Forelimb muscle (tissue), 1 donor: ENCODE data around the gene ACVR1B. TPM values are rescaled to one million over a fixed set of nuclear protein-coding genes. Genes with fewer than 3 reads are reported as not detected.

Experiments
- DNase-seq: peaks from one replicate; pipeline ENCODE4 v3.0.0-alpha.2; 2013; ENCODE audit warnings: low read depth
- polyA plus RNA-seq: library from polyadenylated mRNA; unstranded; fragments of 120-200 nt; gene quantifications from one replicate; pipeline ENCODE4 v1.2.1, GENCODE V29; 2013; ENCODE audit not compliant: insufficient read length

ACVR1B gene
- polyA plus RNA-seq, 1 donor: 12.3 TPM

DNA sequence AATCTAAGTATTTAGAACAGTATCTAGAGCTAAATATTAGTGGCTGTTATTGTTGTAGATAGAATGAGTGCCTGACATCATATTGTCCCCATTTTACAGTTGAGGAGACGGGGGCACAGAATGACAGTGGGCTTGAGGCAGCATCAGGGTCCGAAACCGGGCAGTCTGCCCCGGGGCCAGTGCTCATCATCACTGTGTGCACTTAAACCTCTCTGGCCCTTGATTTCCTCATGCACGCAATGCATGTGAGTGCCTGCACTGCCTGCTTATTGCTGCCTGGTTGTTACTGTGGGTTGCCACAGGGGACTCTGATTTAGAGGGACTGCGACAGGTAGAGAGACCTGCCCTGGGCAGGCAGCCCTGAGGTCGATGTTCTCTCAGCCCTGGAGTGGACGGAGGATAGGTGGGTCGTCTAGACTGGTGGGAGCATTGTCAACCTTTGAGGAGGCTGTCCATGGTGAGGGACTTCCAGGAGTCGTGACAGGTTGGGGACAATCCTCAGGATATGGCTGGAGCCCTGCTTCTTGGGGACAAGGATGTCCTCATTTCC is 34.4 kb upstream of the ACVR1B start:
- DNase-seq: no peak

DNA sequence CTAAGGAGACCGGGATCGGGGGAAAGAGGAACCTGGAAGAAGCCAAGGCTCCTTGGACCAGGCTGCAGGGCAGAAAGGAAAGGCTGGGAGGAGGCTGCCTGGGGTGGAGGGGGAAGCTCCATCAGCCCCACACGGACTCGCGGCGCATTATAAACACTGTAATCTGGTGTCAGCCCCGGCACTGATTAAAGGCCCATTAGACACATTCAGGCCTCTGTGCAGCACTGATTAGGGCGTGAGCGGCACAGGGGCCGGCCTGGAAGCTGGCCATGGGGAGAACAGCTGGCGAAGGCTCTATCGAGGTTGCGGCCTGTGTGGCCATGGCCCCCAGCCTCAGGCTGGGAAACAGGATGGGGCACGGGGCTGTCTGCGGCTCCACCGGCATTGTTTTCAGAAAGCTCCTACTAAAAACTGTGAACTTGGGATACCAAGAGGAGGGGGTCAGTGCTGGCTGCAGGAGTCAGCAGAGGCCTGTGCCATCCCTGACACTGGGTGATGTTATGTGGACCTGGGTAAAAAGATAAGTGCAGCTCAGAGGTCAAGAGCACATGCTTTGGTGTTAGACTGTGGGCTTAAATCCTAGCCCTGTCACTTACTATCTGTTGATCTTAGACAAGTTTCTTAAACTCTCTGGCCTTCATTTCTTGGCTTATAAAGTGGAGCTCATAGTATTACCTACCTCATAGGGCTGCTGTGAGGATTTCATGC is 33.6 kb upstream of the ACVR1B start:
- no peak for DNase-seq

DNA sequence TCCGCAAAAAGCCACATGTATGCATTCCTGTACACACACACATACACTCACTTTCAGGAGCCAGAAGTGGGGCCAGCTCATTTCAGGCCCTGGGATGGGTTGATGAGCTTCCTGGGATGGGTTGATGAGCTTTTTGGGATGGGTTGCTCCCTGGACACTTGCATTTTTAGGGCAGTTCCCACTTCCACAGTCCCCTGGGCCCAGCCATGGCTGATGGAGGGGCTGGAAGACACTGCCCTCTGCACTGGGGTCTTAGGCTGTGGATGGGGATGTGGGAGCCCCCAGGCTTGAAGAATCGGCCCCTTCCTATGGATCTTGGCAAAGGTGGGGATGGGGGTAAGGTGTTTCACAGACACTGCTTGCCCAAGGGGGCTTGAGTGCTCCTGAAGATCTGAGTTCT is 31.5 kb upstream of the ACVR1B start:
- no peak for DNase-seq

DNA sequence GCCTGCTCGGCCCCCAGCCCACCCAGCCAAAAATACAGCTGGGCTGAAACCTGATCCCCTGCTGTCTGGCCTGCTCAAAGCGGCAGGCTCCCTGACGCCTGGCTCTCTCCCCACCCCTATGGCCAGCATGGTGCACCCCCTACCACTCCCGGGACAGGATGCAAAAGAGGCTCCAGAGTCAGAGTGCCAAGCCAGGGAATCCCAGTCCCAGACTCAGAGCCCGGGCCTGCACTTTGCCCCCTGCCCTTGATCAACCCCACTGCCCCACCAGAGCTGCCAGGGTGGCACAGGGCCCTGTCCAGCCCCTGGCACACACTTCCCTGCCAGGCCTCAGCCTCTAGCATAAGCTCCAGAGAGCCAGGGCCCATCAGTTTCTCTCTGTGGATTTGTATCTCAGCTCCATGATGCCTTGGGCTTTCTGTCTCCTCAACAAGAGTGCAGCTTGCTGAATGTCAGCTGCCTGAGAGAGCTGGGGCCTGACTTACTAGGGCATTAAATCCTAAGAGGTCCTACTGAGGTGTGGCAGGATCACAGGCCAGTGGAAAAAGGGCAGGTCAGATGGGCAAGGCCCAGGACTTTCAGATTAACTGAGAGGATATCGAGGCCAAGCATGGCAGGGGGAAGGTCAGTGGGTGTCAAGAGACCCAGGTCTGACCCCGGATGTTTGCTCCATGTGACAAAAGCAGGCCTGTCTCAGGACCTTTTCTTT is 30.3 kb upstream of the ACVR1B start:
- no peak for DNase-seq

DNA sequence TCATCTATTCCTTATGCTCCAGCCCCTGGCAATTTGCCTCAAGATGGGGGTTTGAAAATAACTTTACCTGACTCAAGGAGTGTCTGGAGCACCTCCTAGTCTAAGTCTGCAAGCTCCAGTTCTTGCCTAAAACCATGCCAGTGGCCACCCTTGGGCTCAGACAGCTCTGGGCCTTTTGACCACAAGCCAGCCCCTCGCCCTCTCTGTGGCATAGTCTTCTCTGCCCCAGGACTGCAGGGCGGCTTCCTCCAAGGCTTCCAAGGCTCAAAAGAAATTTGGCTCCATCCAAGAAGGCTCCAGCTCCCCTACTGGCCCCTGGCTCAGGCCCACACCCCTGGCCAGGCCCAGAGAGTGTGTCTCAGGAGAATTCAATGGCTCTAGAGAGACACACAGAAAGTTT is 29.4 kb upstream of the ACVR1B start:
- DNase-seq: no peak

DNA sequence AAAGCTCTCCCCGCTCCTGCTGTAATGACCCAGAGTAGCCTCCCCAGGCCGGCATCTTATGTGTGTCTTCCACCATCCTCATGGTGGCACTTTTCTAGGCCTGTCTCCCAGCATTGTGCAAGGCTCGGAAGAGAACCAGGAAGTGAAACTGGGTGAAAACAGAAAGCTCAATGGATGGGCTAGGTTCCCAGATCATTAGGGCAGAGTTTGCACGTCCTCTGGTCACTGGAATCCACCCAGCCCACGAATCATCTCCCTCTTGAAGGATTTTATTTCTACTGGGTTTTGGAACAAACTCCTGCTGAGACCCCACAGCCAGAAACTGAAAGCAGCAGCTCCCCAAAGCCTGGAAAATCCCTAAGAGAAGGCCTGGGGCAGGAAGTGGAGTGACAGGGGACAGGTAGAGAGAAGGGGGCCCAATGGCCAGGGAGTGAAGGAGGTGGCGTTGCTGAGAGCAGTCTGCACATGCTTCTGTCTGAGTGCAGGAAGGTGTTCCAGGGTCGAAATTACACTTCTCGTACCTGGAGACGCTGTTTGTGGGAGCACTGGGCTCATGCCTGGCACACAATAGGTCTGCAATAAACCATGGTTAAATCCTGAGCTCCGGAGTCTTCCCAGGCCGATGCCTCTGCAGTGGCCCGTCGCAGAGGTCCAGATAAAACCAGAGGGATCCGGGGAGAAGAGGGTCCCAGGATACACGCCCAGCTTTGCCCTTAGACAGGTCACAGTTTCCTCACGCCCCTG is 28.6 kb upstream of the ACVR1B start:
- no peak for DNase-seq

DNA sequence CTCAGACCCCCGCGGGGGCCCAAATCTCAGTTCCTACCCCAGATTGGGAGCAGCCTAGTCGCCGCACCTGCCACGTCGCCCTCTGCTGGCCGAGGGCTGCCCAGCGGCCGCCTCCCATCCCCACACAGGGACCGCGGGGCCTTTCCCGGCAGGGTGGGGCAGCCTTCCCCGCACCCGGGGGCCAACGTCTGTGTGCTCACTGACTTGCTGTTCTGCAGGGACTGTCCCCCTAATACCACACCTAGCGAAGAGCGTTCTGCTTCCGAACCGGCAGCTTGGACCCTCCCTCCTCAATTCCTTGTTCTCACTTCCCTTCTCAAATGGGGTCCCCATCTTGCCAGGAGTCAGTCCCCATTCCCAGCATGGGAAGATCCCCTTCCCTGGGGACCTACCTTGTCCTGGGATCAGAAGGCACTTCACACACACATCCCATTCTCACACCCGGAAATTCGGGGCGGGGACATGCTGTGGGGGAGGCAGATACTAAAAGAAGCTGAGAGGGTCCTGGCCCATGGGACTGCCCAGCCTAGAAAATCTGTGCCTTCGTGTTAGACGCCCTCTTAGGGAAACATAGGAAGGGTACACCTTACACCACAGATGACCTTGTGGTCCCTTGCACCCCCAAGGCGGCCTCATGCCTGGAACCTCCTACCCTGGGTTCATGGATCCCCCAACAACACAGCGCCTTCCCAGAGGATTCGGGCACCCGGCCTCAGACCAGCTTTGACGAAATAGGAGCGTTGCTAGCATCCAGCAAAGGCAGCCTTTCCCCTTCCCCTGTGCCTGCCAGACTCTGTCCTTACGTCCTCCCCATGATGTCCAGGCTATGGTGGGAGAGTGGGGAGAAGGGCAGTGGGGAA is 27.8 kb upstream of the ACVR1B start:
- no peak for DNase-seq

DNA sequence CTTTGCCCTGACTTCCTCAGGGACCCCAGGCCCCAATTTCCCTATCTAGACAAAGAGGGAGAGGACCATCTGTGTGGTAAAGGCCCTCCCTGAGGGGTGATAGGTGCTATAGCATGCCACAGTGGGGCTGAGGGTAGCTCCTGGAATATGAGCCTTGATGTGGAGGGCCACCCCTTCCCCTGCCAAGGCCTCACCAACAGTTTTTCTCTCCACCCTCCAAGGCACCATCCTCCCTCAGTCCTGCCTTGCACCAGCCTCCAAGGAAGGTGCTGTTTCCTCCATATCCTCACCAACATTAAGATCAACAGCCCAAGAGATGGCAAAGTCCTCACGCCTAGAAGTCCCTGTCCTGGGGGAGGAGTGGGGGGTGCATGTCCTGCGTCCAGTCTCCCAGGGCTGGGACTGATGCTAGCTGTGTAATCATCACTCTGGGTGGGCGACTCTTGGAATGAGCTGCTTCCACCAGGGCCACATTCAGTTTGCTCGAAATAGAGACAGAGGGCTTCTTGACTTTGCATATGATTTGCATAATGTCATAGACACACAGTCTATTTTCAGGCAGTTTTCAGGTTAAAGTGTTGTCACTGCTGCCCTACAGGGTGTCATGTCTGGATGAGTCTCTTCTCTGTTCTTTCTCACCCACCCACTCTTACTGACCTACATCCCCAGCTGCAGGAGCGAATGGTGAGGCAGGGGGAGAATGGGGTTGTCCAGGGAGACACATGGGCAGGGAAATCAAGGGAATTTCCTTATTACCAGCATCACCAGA is 26.8 kb upstream of the ACVR1B start:
- no peak for DNase-seq

DNA sequence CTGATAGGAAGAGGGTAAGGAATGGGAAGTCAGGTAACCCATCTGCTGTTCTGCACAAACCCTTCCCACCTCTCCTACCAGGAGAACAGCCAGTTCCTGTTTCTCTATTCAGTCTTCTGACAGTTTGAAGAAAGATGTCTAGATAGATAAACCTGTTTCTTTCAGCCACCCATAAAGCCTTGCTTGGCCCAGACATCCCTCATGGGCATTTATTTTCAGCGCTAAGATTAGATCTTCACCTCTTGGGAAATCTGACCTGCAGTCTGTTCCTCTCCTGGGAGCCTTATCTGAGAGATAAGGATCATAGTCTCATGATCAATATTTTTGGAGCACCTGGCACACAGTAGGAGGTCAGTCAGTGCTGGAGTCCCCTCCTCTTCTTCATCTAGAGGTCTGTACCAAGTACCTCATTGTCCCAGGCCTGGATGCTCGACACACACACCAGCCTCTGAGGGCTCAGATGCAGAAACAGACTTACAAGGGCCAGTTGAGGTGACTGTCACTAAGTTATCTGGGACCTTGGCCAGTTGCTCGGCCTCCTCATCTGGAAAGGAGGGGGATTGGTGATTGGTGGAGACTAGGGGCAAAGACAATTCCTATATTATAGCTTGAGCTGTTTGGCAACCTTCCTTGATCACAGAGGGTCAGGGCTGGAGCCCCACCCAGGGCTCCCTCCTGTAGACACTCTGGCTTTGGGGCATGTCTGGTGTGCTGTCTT is 26.0 kb upstream of the ACVR1B start:
- no peak for DNase-seq

DNA sequence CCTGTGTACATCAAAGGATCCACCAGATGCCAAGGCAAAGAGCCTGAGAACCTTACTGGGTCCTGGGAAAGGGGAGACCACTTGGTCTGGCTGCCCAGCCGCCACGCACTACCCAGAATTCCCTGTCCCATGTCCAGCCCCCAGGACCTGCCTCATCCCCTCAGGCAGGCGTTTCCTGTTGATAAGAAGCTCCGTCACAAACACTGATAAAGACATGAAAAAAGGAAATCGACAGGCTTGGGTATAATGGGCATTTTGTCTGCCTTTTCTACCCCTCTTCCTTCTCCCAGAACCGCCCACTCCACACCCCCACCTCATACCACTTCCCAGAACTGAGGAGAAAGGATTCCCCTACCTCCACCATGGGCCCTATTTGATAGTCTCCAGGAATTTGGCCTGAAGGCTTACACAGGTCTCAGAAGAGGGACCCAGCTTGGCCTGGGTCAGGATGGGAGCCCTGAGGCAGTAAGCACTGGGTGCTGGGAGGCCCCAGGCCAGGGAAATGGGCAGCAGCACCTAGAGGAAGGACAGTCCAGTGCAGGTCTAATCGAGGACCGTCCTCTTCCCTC is 25.4 kb upstream of the ACVR1B start:
- DNase-seq: no peak

DNA sequence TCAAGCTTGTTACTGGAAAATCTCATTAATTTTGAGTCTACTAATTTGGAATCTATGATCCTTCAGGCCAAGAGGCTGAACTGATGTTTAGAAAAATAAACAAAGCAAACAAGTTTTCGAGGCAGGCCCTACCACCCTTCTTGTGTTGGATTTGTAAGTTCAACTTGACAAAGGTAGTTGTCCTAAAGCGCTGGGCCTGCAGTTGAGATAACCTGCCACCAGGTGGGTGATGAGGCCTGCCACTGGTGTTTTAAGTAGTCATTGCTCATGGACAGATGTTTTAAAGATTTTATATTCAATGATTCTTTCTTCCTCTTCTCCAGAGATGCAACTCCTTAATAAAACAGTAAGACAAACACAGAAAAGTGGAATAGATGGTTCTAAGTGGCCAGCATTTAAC is 24.8 kb upstream of the ACVR1B start:
- no peak for DNase-seq

DNA sequence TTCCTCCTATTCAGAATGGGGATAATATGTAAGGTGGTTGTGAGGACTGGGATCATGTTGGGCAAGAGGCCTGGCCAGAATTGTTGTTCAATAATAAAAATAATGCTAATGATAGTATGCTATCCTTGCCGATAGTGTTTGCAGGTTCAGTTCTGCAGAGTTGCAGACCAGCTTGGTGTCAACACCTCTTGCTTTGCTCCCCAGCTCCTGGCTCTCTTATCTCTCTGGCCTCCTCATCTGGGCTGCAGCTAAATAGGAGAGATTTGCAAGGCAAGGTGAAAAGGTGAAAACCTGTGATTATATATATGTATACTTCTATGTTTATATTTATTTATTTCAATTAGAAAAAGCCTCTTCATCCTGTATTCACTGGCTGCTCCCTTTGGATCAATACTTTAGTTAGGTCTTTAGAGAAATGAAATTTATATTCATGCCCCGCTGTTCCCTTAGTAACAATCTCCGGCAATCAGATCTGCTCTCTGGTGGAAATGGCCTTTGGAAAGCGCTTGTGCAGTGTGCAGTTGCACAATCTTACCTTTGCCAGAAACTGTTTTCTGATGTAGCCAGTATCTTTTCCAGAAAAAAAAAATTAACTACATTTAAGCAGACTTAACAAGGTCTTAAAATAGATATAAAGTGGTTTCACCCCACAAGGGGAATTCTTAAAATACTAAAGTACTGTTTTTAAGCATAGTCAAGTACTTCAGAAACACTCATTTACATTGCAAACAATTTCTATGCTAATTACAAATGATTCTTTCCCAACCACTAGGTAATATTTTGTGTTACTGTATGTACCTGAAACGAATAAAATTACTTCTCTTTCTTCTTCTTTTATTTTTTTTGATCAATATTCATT is 19.1 kb upstream of the ACVR1B start:
- no peak for DNase-seq

DNA sequence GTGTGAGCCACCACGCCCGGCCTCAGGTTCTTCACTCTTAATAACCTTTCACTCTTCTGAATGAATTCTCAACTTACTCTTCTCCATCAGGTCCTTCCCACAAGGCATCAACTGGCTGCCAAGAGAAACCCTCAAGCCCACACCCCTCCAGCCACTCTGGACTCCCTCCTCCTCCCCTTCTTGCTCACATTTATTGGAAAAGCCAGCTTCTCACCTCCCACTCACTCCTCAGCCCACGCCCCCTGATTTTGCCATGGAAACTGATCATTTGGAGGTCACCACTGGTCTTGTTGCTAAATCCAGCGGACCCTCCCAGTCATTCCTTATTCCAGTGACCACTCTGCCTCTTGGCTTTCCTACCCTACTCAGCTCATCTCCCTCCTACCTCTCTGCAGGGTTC is 17.4 kb upstream of the ACVR1B start:
- DNase-seq: no peak

DNA sequence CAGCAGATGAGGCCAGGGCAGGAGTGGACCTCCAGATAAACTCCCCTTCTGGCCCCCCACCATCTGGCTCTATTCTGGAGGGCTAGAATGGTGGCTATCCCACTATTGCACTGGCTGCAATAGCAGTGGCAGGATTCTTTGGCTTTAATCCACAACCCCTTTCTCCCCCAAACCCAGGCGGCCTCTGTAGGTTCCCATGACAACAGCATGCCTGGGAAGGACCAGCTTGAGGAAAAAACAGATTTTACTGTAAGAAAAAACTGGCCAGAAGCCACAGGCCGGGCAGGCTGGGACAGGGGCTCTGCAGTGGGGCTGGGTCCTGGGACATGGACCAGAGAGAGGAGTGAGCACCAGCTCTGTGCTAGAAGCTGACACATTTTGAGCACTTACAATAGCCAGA is 13.6 kb upstream of the ACVR1B start:
- no peak for DNase-seq

DNA sequence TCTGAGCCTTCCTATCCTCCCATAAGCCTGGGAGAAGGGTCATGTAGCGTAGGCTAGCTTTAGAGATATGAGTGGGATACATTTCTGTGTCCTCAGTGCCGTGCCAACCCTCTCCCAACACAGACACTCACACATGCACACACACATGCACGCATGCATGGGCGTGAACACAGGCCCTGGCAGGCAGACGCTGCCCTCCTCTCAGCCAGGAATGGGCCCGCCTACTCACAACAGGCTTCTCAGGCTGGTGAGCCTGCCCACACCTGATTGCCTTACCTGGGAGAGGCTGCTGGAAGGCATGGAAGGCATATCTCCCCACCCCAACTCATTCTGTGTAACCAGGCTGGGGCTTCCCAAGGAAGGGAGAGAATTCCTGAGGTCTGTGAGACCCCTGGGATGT is 12.8 kb upstream of the ACVR1B start:
- DNase-seq: no peak

DNA sequence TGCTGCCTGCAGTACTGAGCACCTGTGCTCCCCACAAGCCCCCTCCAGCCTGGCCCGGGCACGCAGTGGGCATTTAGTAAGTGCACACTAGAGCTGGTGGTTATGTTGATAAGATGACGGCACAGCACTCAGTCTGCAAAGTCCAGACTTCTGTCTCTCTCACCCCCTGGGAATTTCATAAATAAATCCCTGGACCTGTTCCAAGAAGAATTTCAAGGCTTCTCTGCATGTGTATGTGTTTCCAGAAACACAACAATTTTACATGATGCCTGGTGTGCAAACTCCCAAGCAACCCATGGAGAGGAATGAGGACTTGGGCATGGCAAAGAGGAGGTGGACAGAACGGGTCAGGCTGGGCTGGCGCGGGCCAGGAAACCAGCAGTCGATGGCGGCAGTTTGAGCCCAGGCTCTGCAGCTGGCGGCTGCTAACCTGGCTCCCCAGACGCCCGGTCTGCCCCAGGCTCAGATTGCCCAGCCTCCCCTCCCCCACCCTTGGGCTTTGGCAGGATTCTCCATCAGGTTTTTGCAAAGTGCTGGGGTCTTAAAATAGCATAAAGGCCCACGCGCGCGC is 10.4 kb upstream of the ACVR1B start:
- DNase-seq: no peak

DNA sequence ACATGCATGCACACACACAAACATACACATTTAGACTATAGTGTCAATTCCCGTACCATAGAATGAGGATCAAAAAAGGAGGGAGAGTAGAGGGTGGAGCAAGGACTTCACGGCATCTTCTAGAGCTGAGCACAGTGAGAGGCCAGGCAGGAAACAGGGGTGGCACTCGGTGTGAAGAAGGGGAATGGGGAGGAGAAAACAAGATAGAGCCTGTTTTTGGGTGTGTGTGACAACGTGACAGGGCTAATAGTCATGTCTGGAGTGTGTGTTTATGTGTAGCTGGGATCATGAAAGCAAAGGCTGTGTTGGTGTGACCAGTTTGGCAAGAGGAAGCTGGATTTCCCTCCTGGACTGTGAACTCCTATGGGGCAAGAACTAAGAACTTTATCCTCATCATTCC is 9.9 kb upstream of the ACVR1B start:
- DNase-seq: no peak

DNA sequence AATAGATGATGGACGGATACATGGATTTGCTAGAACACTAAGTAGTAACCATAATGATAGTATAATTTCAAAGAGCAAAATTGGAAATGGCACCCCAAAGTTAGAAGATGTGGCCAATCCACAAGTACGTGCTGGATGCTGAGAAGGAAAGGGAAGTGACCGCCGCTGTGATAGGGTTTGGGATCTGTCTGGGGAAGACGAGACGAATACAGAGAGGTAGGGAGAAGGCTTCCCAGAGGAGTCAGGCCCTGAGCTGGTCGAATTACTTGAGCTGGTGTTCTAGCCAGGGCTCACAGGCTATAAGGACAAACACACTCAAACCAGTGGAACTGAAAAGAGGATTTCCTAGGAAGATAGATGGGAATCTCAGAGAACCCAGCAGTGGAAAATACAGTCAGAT is 9.4 kb upstream of the ACVR1B start:
- no peak for DNase-seq
